ENCODE data around the gene SLC66A2. TPM values are rescaled to one million over a fixed set of nuclear protein-coding genes. Genes with fewer than 3 reads are reported as not detected.
A peak's percentile ranks its signal among the peaks of the same experiment; 100 is the strongest.

Gene SLC66A2
- total RNA-seq, 1 donor from 2014 or later: 29.8 TPM

DNA sequence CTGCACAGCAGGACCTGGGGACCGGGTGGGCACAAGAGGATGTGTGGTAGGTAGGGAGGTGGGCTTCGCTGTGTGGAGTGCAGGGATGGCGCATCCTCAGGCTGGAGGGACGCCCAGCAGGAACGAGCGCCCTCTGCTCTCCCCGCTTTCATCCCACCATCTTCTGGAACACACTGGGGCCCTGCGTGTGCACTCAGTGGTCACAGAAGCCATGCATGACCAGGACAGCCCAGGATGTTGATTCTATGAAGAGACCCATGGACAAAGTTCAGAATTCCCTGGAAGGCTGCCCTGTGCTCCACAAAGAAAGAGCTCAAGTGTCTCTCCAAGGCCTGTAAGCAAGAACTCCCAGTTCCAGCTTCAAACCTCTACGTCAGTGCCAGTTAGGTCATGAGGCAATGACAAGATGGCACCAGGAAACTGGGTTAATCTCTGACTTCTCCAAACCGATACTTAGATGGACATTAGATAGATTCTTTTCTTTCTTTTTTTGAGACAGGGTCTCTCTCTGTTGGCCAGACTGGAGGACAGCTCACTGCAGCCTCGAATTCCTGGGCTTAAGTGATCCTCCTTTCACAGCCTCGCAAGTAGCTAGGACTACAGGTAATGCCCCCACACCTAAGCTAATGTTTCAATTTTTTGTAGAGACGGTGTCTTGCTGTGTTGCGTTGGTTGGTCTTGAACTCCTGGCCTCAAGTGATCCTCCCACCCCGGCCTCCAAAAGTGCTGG lies 3.4 kb downstream of the SLC66A2 start:
- no peak for DNase-seq (ENCODE audit: low read depth, low spot score)
- Mint-ChIP-seq H3K4me3 (peak overlapping the region; percentile 75), H3K27ac (ENCODE audit: unreplicated experiment) (no peak overlapping the region), H3K4me1 (peaks cover 18% of the 10 kb centered on the region), H3K36me3 (ENCODE audit: low read depth) (no peaks in the 10 kb centered on the region), H3K9me3 (no peaks in the 10 kb centered on the region), H3K27me3 (ENCODE audit: low read depth) (peaks cover 10% of the 10 kb centered on the region)
- TF ChIP-seq, protein P1, sequence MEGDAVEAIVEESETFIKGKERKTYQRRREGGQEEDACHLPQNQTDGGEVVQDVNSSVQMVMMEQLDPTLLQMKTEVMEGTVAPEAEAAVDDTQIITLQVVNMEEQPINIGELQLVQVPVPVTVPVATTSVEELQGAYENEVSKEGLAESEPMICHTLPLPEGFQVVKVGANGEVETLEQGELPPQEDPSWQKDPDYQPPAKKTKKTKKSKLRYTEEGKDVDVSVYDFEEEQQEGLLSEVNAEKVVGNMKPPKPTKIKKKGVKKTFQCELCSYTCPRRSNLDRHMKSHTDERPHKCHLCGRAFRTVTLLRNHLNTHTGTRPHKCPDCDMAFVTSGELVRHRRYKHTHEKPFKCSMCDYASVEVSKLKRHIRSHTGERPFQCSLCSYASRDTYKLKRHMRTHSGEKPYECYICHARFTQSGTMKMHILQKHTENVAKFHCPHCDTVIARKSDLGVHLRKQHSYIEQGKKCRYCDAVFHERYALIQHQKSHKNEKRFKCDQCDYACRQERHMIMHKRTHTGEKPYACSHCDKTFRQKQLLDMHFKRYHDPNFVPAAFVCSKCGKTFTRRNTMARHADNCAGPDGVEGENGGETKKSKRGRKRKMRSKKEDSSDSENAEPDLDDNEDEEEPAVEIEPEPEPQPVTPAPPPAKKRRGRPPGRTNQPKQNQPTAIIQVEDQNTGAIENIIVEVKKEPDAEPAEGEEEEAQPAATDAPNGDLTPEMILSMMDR (conservative IDR thresholded peaks at IDR 0.05): no peak

DNA sequence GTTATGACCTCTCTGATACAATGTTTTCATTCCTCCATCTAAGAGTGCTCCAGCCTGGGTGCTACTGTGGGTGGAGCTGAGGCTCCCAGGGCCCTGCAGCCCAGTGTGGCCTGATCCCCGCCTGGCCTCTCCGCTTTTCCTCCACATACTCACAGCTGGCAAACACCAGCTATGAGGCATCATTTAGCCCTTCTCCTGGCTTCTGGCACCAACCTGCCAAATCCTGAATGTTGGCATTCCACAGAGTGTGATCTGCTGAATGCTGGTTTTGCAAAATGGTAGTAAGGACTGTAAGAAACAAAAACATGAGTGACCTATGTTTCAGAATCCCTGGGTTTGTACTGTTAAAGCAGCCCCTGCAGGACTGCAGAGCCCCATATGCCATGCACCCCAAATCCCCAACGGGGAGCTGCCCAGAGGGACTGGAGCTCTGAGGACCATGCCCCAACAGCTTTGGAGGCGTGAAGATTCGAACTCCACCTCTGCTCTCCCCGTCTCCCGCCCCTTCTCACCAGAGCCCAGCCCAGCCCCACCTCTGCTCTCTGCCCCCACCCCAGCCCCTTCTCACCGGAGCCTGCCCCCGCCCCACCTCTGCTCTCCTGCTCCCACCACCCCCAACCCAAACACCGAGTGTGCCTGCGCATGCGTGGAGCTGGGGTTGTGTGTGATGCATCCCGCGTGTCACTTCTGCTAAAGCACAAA lies 4.2 kb downstream of the SLC66A2 start:
- Mint-ChIP-seq H3K9me3 (no peaks in the 10 kb centered on the region), H3K36me3 (ENCODE audit: low read depth) (no peaks in the 10 kb centered on the region), H3K4me3 (no peak overlapping the region), H3K27ac (ENCODE audit: unreplicated experiment) (no peak overlapping the region), H3K4me1 (peaks cover 18% of the 10 kb centered on the region), H3K27me3 (ENCODE audit: low read depth) (peaks cover 3% of the 10 kb centered on the region)
- no peak for DNase-seq (ENCODE audit: low read depth, low spot score)
- TF ChIP-seq, protein P1 (conservative IDR thresholded peaks at IDR 0.05): no peak

DNA sequence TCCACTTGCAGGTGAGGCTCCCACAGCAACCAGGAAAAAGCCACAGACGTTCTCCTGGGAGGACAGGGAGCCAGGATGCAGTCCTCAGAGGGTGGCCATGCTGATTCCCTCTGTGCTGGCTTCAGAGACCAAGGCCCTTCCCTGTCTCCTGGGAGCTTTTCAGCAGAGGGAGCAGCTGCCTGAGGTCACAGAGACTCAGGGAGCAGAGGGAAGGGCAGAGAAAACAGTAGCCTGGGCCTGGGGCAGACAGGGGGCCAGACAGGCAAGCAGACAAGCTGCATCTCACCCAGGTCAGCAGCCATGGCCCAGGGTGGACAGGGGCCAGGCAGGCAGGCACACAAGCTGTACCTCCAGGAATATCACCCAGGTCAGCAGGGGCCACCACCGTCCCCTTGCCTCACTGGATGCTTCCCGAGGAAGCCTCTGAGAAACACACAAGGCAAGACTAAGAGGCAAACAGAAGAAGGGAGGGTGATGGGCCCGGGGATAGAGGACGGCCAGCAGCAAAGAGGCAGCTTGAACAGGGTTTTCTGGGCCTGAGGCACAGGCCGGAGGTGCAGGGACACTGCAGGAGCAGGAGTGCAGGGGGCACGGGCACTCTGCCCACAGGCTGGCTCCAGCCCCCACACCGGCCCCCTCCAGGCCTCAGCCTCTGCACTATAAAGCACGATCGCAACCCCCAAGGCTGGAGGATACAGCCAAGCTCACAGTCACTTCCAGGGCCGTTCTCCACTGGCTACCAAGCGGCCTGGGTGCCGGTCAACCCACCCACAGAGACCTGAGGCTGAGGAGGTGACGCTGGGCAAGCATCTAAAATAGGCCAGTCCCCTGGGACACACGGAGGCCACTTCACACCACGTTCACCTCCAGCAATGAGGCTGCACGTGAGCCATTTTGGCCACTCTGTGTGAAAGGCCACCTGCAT lies 6.1 kb downstream of the SLC66A2 start:
- Mint-ChIP-seq H3K27ac (ENCODE audit: unreplicated experiment) (no peak overlapping the region), H3K36me3 (ENCODE audit: low read depth) (no peaks in the 10 kb centered on the region), H3K4me3 (no peak overlapping the region), H3K9me3 (no peaks in the 10 kb centered on the region), H3K27me3 (ENCODE audit: low read depth) (peaks cover 2% of the 10 kb centered on the region), H3K4me1 (peaks cover 15% of the 10 kb centered on the region)
- no peak for DNase-seq (ENCODE audit: low read depth, low spot score)
- TF ChIP-seq, protein P1 (conservative IDR thresholded peaks at IDR 0.05): no peak

DNA sequence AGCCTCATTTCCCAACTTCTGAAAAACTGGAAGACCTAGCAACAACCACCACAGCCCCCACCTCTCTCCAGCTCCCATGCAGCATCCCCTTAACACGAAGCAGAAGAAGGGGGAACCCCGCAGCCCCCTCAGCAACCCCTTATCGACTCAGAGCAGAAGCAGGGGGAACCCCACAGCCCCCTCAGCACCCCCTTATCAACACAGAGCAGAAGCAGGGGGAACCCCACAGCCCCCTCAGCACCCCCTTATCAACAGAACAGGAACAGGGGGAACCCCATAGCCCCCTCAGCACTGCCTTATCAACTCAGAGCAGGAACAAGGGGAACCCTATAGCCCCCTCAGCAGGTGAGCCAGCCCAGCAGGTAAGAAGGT lies 6.7 kb downstream of the SLC66A2 start:
- Mint-ChIP-seq H3K9me3 (no peaks in the 10 kb centered on the region), H3K27me3 (ENCODE audit: low read depth) (no peaks in the 10 kb centered on the region), H3K36me3 (ENCODE audit: low read depth) (peaks cover 3% of the 10 kb centered on the region), H3K4me1 (peaks cover 9% of the 10 kb centered on the region), H3K4me3 (peak overlapping the region; percentile 23), H3K27ac (ENCODE audit: unreplicated experiment) (no peak overlapping the region)
- DNase-seq (ENCODE audit: low read depth, low spot score): no peak
- TF ChIP-seq, protein P1 (conservative IDR thresholded peaks at IDR 0.05): no peak

DNA sequence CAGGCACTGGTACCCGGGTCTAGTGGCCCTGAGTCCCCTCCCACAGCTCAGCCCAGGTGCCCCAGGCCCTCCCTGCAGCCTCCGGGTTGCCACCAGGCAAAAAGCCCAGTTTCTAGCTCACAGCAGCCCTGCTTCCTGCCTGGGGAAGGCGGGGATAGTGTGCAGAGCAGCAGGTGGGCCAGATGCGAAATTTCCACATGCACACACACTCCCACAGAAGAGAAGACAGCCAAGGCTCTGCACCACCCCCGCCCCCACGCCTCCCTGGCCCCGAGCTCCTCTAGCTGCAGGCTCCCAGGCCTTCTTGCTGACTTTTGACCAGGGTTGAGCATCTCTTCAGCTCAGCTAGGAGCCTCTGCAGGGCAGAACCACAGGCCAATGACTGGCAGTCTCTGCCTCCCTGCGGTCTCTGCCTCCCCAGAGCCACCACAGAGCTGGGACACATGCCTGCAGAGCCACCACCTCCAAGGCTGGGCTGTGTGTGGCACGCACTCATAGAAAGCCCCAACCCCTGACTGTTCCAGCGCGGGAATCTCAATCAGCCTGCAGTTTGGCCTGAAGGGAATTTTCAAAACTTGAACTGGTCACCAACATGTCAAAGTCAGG lies 7.2 kb downstream of the SLC66A2 start:
- DNase-seq (ENCODE audit: low read depth, low spot score): no peak
- Mint-ChIP-seq H3K27ac (ENCODE audit: unreplicated experiment) (no peak overlapping the region), H3K27me3 (ENCODE audit: low read depth) (no peaks in the 10 kb centered on the region), H3K36me3 (ENCODE audit: low read depth) (peaks cover 5% of the 10 kb centered on the region), H3K4me1 (peaks cover 5% of the 10 kb centered on the region), H3K4me3 (peak overlapping the region; percentile 23), H3K9me3 (no peaks in the 10 kb centered on the region)
- TF ChIP-seq, protein P1 (conservative IDR thresholded peaks at IDR 0.05): no peak

Data from neural crest cell (in vitro differentiated cells).